ENCODE results near the gene KCNIP1.

The KCNIP1 gene

DNA sequence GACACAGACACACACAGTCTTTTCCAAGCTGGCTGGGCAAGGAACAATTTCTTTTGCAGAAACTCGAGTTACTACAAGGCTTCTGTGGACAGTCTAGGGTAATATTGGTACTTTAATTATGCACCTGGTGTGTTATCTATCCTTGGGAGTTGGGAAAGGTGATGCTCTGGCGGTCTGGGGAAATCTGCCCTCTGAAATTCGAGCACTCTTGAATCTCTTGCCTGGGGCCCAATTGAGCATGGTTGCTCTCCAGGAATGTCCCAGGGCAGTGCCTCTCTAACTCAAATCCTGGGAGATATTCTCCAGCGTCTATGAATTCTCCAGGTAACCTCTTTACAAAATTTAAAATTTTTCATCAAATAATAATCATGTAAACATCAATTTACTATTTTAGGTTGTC is 69.3 kb downstream of the KCNIP1 start:
- H3K4me3 ChIP-seq (ENCODE audit: low read depth, low read length) = no peak overlapping the region
- no peak for TF ChIP-seq CTCF (IDR thresholded peaks at IDR 0.05; ENCODE audit: insufficient read depth, low read depth, low read length, missing control alignments)
- DNase-seq (ENCODE audit: low read depth) = no peak

GRCh38 chr5:170573660-170574059 is 69.8 kb downstream of the KCNIP1 start:
- DNase-seq (ENCODE audit: low read depth) = no peak
- no peak for TF ChIP-seq CTCF (IDR thresholded peaks at IDR 0.05; ENCODE audit: insufficient read depth, low read depth, low read length, missing control alignments)
- no peak overlapping the region for H3K4me3 ChIP-seq (ENCODE audit: low read depth, low read length)

DNA sequence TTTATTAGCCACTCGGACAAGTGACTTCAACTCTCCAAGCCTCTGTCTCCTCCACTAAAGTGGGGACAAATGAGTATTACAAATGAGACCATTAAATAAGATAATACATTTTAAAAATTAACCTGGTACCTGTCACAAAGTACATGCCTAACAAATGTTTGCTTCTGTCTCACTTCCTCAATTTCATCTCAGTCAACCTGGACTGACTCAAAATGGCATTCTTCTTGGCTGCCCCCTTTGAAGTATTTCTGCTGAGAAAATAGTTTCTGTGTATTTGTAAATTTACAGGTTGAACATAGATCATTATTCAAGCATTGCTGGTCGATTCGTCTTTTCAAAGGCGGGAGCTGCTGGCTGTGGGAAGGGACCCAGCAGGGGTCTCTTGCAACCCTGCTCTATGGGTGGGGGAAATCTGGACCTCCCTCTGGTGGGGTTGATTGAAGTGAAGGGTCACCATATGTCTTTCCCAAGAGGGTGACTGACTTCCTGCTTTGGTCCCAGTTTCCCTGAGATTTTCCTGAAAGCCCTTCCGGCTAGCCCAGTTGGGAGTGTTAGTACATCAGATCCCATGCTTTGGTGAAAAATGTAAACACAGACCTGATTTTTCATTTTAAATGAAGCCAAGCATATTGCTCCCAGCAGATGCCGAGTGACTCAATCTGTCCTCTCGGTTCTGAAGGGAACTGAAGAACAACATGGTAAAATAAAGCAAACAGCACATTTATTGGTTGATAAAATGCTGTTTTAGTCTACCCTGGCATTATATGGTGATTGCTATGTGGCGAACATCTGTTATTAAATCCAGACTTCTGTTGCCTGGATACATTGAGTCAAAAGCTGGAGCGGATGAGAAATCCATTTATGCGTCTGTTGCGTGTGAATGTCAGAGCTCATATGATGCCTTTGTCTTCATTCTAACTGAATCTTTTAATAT is 73.0 kb downstream of the KCNIP1 start:
- no peak overlapping the region for H3K4me3 ChIP-seq (ENCODE audit: low read depth, low read length)
- no peak for DNase-seq (ENCODE audit: low read depth)
- TF ChIP-seq CTCF (IDR thresholded peaks at IDR 0.05; ENCODE audit: insufficient read depth, low read depth, low read length, missing control alignments) = no peak

DNA sequence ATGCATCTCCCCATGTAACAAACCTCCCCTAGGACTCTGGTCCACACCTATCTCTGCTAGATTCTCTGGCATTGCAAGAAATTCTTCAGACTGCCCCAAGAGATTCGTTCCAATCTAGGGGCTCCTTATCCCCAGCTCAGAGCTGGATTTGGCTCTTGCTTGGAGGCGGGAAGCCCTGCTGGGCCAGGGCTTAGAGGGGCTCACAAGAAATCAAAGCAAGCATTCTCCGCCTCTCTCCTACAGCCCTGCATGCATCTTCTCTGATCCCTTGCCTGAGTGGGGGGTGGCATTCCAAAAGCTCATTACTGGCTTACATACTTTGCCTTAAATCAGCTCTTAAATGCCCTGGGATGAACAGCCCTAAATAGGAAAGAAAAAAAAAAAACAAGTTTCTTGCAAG is 75.8 kb downstream of the KCNIP1 start:
- no peak for DNase-seq (ENCODE audit: low read depth)
- TF ChIP-seq CTCF (IDR thresholded peaks at IDR 0.05; ENCODE audit: insufficient read depth, low read depth, low read length, missing control alignments) = no peak
- H3K4me3 ChIP-seq (ENCODE audit: low read depth, low read length) = no peak overlapping the region

DNA sequence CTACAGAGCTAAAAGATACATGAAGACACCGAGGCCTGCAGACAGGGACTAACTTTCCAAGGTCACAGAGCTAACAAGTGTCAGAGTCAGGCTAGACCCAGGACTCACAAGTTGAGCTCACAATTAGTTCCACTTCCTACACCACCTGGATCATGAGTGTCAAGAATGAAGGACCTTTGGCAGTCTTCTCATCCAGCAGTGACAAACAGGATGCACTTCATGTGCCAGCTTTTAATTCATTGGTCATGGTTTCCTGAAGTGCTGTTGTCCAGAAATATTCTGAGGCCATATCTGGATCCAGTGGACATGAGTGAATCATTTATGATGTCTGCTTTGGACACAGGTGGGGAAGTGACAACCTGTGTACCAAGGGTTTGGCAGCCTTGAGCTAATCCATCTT is 77.4 kb downstream of the KCNIP1 start:
- no peak overlapping the region for H3K4me3 ChIP-seq (ENCODE audit: low read depth, low read length)
- TF ChIP-seq CTCF (IDR thresholded peaks at IDR 0.05; ENCODE audit: insufficient read depth, low read depth, low read length, missing control alignments) = no peak
- no peak for DNase-seq (ENCODE audit: low read depth)

- DNase-seq (ENCODE audit: low read depth) = no peak
- no peak overlapping the region for H3K4me3 ChIP-seq (ENCODE audit: low read depth, low read length)
- TF ChIP-seq CTCF (IDR thresholded peaks at IDR 0.05; ENCODE audit: insufficient read depth, low read depth, low read length, missing control alignments) = no peak
These were observed 79.0 kb downstream of the KCNIP1 start for GRCh38 chr5:170582644-170583330.

Data from GM12865 (cell line).